HG03159 (cell line): Measurements from ENCODE around the gene UVRAG.
"Not testable (repeated sequence)": the region's sequence is repeated elsewhere in the genome, so short reads cannot be mapped to it uniquely, and the experiment has no call there.

Source experiments
- ATAC-seq: cut with Tn5 transposase; IDR thresholded peaks from one replicate; pipeline ENCODE4 v1.9.1; 2021; ENCODE audit warnings: mild to moderate bottlenecking, moderate library complexity; ENCODE audit not compliant: unreplicated experiment

UVRAG gene

GRCh38 chr11:75836417-75836816, 21.4 kb downstream of the UVRAG start:
- ATAC-seq, result no peak

DNA sequence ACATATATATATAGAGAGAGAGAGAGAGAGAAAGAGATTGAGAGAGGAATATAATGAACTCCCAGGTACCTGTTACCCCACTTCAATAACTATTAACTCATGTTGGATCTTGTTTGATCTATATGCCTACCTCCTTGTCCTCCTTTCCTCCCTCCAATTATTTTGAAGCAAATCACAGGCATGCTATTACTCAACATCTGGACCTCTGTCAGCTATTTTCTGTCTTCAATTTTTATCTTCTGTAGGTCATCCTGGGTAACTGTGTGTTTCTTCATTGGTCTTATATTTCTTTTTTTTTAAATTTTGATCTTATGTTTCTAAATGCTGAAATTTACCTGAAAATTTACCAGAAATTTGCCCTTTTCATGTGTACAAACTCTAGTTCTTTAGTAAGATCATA, 24.8 kb downstream of the UVRAG start:
- no peak for ATAC-seq

DNA sequence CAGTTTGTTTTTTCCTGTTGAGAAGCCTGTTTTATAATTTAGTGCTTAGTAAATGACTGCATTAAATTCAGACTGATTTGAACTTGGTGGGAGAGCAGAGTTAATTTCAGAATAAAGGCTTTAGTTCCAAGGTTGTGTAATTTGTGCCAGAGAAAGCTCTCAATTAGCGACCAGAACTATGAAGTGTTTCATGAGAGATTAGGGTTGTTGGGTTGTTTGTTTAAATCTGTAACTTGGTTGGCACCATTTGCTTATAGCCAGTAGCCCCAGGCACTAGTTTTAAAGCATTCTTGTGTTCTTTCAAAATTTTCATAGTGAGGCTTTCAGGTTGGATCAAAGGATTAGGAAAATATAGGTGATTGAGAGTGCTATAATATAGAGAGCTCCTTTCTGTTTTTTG, 25.5 kb downstream of the UVRAG start:
- ATAC-seq, result no peak

- ATAC-seq, result no peak
Measured at GRCh38 chr11:75841739-75842138, 26.7 kb downstream of the UVRAG start.

- no peak for ATAC-seq
Measured at GRCh38 chr11:75845324-75845723, 30.3 kb downstream of the UVRAG start.

GRCh38 chr11:75849894-75850293, 34.9 kb downstream of the UVRAG start:
- ATAC-seq, result no peak

- no peak for ATAC-seq
Measured at GRCh38 chr11:75850787-75851186, 35.8 kb downstream of the UVRAG start.

DNA sequence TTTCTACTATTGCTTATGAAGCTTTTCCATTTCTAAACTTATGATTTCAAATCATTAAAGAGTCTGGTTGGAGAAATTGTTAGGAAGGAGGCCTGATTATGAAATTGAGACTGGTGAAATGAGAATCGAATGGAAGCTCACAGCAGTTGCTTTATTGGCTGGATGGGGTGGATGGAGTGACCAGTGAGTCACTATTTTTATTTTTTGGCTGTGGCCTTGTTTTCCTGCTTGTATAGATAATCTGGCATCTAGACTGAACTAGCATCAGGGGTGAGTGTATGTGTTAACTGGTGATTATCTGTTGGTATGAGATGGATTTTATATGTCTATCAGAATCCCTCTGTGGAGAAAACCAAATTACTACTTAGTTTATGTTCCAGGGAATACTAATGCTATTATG, 36.2 kb downstream of the UVRAG start:
- ATAC-seq, result no peak

DNA sequence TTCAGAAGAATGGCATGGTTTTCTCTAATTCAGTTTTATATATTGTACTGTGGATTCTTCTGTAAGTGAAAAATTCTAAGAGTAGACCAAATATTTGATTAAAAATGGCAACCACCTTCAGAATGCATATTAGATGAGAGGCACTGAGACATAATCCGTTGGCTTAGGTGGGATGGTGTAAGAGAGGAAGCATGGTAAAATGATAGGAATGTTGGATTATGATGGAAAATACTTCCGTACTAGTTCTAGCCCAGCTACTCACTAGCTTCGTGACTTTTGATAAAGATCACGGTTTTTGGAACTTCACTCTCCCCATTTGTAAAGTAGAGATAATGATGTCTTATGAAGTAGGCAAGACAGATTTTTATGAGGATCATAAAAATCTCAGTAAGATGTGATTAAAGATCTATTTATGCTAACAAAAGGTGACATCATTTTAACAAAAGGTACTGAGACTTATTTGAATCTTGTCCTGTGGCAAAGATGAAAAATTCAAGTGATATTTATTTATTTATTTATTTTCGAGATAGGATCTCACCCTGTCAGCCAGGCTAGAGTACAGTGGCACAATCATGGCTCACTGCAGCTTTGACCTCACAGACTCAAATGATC, 37.5 kb downstream of the UVRAG start:
- ATAC-seq, result no peak

- not testable (repeated sequence) for ATAC-seq
Measured at GRCh38 chr11:75853563-75853962, 38.6 kb downstream of the UVRAG start.

- no peak for ATAC-seq
Measured at GRCh38 chr11:75853971-75854370, 39.0 kb downstream of the UVRAG start.

DNA sequence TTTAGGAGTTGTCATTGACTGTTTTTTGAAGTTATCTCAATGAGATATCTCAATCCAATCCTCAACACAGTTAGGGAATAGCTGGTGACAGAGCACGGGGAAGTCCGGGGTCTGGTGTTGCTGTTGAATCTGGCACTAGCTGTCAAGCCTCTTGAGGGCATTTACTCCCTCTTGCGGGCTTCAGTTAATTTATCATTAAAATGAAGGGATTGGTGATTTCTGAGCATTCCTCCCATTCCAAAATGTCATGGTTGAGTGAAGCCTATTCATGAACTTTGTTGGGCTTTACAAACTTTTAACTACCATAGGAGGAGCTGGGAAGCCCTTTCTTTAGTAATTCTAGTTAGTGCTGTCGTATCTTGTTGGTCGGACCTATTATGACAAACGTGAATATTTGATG, 40.2 kb downstream of the UVRAG start:
- ATAC-seq, result no peak

DNA sequence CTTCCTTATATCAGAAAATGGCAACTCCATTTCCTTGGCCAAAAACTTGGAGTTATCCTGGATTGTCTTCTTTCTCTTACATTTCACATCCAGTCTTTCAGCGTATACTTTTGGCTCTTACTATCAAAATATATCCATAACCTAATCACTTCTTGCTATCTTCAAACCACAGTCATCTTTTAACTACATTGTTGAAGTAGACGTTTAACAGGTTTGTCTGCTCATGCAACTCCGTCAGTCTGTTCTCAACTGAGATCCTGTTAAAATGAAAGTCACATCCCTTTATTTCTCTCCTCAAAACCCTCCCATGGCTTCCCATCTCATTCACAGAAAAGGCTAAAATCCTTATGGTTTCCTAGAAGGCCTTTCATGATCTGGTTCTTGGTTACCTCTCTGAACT, 41.9 kb downstream of the UVRAG start:
- ATAC-seq, result no peak

GRCh38 chr11:75858042-75858441, 43.0 kb downstream of the UVRAG start:
- no peak for ATAC-seq

DNA sequence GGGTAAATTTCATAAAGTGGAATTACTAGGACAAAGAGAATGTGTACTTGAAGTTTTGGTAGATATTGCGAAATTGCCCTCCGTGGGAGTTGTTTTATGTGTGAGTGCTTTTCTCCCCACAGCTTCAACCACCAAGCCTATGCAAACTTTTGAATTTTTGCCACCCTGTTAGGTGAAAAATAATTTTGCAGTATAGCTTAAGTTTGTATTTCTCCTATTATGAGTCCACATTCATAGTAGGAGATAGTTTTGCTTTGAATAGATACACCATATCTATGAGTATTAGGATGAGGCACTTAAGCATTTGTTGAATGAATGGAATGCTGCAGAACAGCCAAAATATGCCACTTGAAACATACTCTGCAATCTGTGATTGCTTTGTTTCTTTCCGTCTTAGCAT, 43.6 kb downstream of the UVRAG start:
- ATAC-seq, result no peak

- ATAC-seq, result no peak
Measured at GRCh38 chr11:75859614-75860013, 44.6 kb downstream of the UVRAG start.

- no peak for ATAC-seq
Measured at GRCh38 chr11:75862437-75862836, 47.4 kb downstream of the UVRAG start.

DNA sequence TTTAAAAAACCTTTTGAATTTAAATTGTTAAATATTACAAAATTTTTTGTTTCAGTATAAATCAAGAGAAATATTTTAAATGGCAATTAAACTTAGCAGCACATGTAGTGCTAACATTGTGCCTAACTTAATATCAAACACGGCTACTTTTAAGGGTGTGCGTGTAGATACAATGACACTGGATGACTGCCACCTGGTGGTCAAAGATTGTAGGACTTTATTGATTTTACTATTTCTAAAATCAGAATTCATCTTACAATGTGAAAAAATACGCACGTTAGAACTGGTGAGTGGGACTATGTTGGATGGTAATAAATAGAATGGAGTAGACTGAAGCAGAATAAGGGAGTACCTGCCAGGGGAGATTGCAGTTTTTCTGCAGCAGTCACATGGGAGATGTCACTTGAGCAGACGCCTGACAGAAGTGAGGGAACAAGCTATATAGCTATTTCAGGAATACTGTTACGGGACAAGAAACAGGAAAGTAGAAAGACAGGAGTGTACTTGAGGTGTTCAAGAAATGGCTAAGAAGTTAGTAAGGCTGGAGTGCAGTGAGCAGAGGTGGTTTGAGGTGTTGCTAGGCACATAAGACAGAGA, 52.9 kb downstream of the UVRAG start:
- no peak for ATAC-seq

GRCh38 chr11:75868990-75869389, 54.0 kb downstream of the UVRAG start:
- no peak for ATAC-seq

DNA sequence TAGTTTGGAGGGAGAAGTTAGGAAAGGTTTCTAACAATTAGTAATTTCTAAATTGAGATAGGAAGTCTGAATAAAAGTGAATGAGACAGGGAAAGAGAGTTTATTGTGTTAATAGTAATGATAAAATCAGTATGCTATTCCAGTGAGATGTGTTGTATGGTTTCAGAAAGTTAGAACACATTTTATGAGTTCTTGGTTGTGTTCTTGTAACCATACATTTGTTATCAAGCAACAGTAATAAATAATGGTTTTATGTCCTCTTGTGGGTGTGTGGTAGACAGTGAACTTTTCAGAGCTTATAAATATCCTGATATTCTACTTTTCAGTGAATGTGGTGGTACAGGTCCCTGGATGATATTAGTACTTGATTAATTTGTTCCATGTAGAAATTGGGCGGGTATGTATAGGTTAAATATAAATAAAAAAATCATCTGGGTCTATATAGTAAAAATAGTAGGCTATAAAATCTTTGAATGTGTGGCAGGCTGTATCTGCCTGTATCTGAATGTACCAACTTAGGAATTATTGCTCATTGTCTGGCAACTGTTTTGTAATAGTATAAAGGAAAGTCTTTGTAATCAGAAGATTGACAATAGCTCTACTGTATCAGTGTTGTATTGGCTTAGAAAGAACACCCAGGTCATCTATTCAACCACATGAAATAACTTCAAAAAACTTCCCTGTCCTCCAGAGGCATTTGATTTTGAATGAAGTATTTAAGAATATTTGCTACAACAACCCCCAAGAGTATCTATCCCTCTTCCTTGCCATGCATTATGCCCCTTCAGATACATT, 54.8 kb downstream of the UVRAG start:
- no peak for ATAC-seq

DNA sequence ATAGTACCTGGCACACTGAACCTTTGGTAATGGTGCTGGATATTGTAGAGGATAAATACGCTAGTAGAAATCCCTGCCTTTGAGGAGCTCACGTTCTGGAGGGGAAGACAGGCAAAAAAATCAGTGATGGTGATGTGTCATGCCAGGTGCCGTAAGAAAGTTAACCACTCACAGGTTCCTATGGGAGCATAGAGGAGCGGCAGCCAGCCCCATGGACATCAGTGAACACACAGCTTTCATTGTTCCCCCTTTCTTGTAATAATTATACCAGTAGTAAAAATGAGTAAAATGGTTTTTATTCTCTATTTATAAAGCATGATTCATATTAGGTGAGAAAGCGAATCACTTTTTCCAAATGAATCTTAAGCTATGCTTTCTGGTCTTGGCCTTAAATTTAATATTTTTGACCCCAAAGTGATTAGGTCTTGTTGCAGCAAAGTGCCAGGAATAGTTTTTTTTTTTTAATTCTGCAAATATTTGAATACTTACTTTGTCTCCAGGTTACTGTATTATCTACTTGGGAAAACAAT, 57.9 kb downstream of the UVRAG start:
- peak; percentile 41 for ATAC-seq
